Right ventricle myocardium superior (tissue), 1 donor: ENCODE measurements around the gene ALDH16A1. TPM values are rescaled to one million over a fixed set of nuclear protein-coding genes. Genes with fewer than 3 reads are reported as not detected.

ENCODE experiments used
- ATAC-seq: fragments of 200-7000 bp; cut with Tn5 transposase; one replicate; pipeline ENCODE4 v1.9.1; 2020; ENCODE audit warnings: mild to moderate bottlenecking; ENCODE audit not compliant: poor library complexity
- DNase-seq: peaks from one replicate; pipeline ENCODE4 v3.0.0-alpha.2; 2020
- intact Hi-C: fragments of 100-400 bp; cut with DNase I; formaldehyde crosslinking; loops from one replicate; pipeline ENCODE4 v1.11.2; 2022
- long read RNA-seq: library from polyadenylated mRNA; unstranded; transcript quantifications from one replicate; pipeline ENCODE4 v2.0.0, GENCODE V29; 2021
- total RNA-seq: library from RNA; stranded (reverse); fragmentation: NEBNext Ultra II Directional; extraction: Animal tissue kit (Norgen Biotek cat#: 25700); gene quantifications from one replicate; pipeline ENCODE4 v1.2.1, GENCODE V29; 2021
- donor health status: DM: no; HTN: yes; CAD: no; lungs with severe emphysema.

ALDH16A1 gene
- 10.8 TPM for total RNA-seq
- long read RNA-seq, transcript ALDH16A1-201 (17 exons, 3,153 nt), result major isoform, 24 of 37 reads
- long read RNA-seq, partial matches to known transcripts, result 7 of 37 reads
- long read RNA-seq, other reads (novel, unspliced or antisense), result 4 of 37 reads

DNA sequence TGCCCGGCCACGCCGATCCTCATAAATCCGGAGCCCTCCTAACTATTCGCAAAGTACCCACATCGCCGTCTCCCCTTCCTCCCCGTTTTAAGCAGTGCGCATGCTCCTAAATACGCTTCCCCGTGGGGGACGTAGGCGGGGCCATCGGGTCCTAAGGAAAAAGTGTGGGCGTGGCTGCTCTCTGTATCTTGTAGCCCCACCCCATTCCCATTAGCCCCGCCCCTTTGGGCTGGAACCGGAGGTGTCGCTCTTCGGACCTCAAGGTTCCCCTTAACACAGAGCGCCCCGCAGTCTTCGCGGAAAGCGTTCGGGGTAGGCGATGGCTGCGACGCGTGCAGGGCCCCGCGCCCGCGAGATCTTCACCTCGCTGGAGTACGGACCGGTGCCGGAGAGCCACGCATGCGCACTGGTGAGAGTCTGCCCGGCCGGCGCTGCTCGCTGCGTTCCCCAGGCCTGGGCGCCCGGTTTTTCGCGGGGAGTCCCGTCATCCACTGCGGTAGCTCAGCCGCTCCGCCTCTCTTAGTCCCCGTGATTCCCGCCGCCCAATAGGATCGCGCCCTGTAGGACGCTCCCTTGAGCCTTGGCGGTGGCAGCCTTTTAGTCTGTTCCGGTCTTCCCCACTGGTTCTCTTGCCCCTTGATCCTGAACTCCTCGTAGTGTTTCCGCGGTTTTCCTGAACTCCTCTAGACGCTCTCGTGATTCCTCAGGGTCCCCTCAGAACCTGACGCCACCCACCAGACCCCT is at the start of gene ALDH16A1:
TSS of gene ALDH16A1 (plus strand) at position 213 of the 744 bp plus-strand sequence. CDS start at position 320, 107 bp downstream.
- ATAC-seq, result peak; percentile 92
- DNase-seq, result peak; percentile 99
- intact Hi-C loops, result no loop called here

DNA sequence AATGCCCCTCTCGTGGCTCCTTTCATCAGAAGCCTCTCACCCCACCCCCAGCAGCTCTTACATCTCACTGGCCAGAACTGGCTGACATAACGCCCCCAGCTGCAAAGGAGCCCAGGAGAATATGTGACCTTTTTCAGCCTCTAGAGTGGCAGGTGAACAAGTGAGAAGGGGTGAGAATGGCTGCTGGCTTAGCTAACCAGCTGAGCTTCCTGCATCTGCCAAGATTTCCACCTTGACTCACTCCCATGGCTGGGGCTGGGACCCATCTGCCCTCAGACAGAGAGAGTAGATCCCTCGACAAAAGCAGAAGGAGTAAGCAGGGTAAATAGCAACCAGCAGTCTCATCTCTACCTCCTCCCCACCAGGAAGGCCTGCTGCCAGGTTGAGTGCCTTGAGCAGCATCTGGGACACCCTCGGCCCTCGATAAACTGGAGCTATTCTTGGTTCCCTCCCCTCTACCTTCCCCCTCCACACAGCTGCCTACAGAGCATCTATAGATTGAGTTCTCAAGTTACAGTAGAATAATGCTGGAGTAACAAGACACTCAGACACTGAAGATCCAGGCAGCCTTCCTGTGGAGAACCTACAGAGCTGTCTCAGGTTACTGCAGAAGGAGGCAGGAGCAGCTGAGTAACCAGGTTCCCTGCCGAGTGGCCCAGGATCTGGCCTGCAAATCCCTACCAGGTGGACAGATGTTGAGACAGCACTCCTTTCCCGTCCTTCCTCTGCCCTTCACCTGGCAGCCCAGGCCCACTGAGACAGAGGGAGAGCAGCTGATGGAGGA is 49.4 kb upstream of the ALDH16A1 start:
- ATAC-seq (no peak), DNase-seq (no peak)
- intact Hi-C loops, result no loop called here

DNA sequence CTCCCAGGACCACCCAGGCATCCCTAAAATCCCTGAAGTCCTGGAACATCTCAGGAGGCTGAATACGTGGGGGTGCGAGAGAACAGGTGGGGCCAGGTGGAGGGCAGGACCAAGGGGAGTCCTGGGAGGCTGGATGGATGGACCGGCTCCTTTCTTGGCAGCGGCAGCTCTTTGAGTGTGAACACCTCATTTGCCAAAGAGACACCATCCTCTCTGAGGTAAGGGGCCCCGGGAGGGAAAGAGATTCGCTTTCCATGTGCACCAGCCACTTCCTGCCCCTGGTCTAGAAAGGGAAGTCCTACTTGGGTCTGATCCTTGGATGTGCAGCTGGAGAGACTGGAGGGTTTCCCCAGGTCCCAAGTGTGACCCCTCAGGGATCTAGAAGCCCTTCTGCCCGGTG is 45.9 kb upstream of the ALDH16A1 start:
- DNase-seq (no peak), ATAC-seq (no peak)
- intact Hi-C loops, result no loop called here

DNA sequence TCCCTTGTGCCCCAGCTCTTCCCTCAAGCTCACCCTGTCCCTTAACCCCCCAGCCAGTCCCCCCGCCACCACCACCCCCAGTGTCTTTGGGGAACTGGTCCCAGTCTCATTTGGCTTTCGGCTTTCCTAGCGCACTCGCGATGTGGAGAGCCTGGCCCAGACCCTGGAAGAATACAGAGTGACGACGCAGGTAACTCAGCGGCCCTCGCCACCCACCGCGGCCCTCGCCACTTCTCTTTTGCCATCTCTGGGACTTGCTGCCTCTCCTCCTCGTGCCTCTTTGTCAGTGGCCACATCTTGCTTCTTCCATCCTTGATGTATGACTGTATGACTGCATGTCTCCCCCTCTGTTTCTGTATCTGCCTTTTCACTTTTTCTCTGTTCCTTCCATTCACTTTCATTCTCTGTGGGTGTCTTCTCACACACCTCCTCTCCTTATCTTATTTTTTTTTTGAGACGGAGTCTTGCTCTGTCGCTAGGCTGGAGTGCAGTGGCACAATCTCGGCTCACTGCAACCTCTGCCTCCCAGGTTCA is 45.5 kb upstream of the ALDH16A1 start:
- intact Hi-C loops, result no loop called here
- ATAC-seq (no peak), DNase-seq (no peak)

DNA sequence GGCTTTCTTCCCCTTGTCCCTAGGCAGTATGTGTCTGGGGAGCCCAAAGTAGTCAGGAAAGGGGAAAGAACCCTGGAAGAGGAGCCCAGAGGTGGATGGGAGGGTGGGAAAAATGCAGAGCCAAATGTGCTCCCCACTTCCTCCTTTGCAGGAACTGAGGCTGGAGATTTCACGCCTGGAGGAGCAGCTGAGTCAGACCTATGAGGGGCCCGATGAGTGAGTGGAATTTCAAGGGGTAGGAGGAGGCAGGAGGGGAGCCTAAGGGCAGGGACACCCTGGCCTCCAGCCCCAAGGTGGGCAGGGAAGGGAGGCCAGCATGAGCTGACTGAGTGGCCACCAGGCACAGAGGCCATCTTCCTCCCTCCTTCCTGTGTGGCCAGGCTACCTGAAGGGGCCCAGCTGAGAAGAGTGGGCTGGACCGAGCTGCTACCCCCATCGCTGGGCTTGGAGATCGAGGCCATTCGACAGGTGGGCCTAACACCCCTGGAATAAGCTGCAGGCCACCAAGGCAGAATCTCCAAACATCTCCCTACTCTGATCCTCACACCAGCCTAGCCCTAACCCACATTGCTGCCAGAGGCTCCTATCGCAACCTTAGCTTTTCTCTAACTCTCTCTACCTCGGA is 44.1 kb upstream of the ALDH16A1 start:
- DNase-seq (no peak), ATAC-seq (no peak)
- intact Hi-C loops, result no loop called here

DNA sequence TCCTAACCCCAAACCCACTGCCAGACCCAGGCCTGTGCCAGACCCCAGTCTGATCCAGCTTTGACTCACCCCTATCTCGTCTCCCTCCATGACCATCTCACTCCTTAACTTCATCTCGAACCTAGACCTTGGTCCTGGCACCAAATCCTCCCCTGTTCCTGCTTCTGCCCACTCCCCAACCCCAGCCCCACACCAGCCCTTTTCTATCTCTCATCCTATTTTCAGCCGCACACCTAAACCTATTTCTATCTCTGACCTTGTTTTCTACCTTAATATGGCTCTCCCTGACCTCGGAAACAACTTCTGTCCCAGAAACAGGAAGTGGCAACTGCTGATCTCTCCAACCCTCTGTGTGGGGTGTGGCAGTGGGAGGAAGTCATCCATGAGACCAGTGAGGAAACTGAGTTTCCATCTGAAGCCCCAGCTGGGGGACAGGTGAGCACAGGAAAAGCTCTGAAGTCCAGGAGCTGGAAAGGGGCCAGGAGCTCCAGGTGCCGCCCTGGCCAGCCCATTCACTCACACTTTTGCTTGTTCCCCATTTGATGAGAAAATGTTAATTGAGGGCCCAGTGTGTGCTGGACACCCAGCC is 43.5 kb upstream of the ALDH16A1 start:
- DNase-seq, result no peak
- intact Hi-C loops, result no loop called here
- no peak for ATAC-seq

DNA sequence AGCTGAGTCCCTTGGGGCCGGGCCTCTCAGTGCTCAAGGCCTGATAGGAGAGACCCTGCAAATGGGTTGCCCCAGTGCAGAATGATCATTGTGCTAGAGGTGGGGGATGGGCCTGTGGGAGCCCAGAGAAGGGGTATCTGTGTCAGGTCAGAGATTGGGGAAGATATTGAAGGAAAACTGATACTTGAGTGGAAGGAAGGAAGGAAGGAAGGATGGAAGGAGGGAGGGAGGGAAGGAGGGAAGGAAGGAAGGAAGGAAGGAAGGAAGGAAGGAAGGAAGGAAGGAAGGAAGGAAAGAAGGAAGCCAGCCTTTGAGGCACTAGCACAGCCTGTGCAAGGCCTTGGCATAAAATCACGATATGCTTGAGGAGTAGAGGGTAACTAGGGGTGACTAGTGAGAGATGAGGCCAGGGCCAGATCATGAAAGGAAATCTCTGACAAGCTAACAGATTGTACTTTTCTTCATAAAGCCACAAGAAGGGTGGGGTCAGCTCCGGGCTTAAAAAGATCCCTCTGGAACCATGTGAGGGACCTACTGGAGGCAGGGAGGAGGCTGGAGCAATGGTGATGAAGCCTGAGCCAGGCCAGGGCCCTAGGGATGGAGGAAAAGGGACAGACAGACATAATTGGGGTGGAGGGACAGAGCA is 41.2 kb upstream of the ALDH16A1 start:
- DNase-seq (no peak), ATAC-seq (no peak)
- intact Hi-C loops, result no loop called here

DNA sequence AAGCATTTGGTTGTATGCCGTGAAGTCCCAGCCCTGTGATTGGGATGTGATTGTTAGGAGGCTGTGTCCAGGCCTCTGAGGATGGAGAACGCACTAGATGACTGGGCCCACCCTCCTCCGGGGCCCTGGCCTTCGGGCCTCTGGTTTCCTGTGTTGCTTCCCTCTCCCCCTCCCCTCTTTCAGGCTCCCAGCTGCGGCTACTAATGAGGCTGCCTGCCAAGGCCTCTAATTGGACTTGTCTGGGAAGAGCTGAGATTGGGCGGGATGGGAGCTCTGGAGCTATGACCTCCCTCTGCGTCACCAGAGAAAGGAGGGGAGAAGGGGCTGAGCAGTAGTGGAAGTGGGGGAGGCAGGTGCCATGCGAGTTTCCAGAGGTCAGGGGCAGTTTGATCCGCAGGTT is 39.7 kb upstream of the ALDH16A1 start:
- no peak for DNase-seq
- intact Hi-C loops, result no loop called here
- ATAC-seq, result peak; percentile 18

DNA sequence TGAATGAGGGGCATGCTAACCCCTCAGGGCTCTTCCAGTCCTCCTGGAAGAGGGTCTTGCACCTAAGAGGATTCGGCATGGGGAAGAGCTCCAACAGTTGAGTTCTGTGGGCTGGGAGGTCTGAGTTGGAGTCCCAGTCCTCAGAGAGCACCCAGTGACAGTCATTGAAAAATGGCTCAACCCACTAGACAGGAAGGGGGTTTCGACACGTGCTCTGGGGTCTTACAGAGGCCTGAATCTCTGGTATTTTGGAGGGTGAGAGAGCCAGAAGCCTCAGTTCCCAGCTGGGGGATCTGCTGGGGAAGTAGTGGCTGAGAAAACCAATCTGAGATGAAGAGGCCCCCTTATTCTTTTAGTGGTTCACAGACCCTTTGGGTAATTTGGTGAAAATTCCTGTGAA is 38.8 kb upstream of the ALDH16A1 start:
- DNase-seq (no peak), ATAC-seq (no peak)
- intact Hi-C loops, result no loop called here

DNA sequence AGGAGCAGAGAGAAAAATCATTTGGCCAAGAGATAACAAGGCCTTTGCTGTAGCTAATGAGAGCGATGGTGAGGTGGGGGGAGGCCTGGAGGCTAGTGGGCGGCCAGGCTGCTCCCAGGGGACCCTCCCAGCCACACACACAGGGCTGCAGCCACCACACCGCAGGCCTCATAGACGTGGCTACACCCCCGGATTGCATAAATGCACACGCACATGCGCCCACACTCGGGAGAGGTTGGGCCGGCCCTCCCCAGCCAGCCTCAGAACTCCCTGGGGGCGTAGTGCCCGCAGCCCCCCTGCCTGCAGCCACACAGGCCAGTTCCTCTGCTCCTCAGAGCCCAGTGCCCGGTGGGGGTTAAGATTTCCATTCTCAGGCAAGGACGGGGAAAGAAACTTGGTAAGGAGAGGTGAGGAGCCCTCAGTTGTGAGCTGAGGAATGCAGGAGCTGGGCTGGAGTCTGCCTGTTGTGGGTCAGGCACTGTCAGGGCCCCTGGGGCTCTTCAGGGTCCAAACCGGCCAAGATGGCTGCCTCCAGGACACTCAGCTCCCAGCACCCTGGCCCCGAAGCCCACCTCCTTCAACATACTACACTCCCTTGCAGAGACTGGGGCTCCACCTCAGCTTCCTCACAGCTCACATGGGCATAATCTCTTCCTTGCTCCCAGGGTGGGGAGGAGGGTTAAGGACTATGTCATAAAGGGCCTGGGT is 37.8 kb upstream of the ALDH16A1 start:
- intact Hi-C loops, result no loop called here
- ATAC-seq, result no peak
- no peak for DNase-seq

DNA sequence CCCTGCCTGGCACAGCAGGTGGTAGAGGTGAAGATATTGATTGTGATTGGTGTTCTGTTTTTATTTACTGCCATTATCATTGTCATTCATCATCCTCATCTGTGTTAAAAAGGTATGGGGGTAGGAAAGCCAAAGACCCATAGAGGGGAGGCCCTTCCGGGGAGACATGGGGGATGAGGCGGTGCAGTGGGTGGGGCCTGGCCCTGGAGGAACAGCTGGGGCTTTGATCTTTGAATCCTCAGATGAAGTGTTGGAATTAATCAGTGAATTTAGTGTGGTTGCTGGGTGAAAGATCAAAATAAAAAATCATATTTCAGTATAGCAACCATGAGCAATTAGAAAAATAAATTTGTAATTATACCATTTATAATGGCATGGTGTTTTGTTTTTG is 37.2 kb upstream of the ALDH16A1 start:
- intact Hi-C loops, result no loop called here
- DNase-seq (no peak), ATAC-seq (no peak)

DNA sequence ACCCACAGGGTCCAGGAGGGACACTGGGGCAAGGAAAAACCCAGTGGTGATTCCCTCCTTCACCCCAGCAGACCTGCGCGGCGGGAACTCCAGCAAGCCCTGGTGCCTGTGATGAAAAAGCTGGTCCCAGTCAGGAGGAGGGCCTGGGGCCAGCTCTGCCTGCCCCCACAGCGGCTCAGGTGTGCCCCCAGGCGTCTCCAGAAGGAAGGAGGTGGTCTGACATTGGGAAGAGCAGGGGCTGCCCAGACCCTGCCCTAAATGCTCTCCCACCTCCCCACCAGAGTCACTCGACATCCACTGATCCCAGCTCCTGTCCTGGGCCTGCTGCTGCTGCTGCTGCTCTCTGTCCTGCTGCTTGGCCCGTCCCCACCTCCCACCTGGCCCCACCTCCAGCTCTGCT is 35.9 kb upstream of the ALDH16A1 start:
- intact Hi-C loops, result no loop called here
- DNase-seq (no peak), ATAC-seq (no peak)

DNA sequence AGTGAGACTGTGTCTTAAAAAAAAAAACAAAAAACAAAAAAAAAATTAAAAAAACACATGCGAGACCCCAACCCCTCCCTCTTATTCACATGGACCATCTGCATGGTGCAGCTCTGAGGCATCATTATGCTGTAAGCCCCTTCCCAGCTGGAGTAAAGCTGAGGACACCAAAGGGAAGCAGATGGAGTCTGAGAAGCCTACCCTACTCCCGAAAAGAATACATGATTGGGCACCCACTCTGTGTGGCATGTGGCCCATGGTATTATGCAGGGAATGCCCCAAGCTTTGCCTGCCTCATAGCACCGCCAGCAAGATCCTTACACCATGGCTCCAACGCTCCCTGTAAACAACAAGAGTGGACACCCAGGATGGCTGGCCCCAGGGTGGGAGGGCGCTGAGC is 34.5 kb upstream of the ALDH16A1 start:
- no peak for DNase-seq
- no peak for ATAC-seq
- intact Hi-C loops, result no loop called here

DNA sequence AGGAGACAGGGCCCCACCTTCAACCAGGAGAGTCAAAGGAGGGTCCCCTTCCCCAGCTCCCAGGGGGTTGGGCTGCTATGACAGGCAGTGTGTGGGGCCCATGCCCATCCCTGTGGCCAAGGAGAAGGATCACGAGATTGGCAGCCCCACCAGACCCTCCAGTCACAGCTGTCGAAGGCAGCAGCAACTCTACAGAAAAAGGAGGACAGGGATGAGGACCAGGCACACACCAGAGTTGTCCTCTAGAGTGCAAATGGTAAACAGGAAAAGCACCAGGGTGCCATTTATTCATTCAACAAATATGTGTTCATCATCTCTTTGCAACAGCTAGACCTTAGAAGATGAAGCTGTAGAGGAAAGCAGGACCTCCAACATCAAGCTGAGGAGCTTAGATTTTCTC is 33.9 kb upstream of the ALDH16A1 start:
- no peak for DNase-seq
- no peak for ATAC-seq
- intact Hi-C loops, result no loop called here

DNA sequence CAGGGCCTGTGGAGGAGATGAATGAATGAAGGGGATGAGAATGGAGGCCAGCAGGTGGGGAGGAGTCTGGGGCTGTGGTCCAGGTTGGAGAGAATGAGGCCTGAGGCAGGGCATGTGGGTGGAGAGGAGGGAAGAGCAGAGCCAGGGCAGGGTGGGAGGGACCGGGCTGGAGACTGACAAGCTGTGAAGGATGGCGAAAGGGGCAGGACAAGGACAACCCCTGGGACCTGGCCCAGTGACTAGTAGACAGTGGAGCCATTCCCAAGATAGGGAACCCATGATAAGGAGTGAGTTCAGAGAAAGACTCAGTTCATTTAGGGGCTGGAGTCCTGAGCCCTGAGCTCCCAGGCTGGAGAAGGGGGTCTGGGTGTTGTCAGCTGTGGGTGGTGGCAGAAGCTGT is 32.8 kb upstream of the ALDH16A1 start:
- ATAC-seq (no peak), DNase-seq (no peak)
- intact Hi-C loops, result no loop called here

DNA sequence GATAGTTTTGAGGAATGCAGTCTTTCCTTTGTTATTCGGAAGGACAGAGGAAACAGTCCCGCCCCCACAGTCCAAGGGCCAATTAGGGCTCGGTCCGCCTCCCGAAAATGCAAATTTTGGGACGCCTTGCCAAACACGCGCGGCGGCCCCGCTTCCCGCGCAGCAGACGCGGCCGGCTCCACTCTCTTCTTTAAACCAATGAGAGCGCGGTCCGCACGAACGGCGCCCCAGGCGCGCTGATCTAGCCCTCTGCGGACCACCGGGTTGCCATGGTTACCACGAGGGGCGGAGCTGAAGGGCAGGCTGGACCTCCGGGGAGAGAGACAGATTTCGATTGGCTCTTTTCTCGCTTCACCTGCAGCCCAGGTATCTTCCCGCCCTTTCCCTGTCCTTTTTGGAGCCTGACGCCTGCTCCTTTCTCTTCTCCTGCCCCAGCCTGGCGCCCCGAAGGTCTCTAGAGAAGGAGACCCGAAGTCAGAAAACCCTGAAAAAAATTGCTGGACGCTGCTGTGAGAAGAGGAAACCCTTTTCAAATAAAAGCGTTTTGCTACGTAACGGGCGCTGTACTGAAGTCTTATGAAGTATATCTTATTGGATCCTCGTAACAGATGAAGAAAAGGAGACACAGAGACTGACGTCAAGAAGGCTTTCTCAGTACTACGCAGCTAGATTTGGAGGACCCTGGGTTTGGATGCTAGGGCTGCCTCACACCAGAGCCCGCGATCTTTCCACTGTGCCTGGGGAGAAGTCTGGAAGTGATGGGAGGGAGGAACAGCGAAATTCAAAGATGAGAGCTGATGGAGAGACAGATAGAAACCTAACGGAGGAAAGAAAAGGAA is 31.8 kb upstream of the ALDH16A1 start:
- intact Hi-C loops, result no loop called here
- ATAC-seq (peak; percentile 86), DNase-seq (peak; percentile 82)

DNA sequence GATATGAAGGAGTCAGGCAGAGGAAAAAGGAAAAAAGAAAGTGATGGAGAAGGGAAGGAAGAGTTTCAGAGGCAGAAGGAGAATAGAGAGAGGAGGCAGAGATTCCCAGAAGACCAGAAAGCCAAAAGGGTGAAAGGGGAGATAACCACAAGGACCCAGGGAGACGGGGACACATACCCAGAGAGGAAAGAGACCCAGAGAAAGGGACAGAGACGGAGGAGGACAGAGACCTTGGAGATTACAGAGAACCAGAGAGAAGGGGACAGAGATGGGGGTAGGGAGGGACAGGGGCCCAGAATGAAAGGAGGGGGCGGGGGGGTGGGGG is 31.2 kb upstream of the ALDH16A1 start:
- DNase-seq, result no peak
- intact Hi-C loops, result no loop called here
- ATAC-seq, result no peak
